Articular chondrocyte of knee joint (primary cell): ENCODE data around the gene SPIN2A. TPM values are rescaled to one million over a fixed set of nuclear protein-coding genes. Genes with fewer than 3 reads are reported as not detected.

Experiments
- total RNA-seq: library from RNA; depleted of rRNA; stranded (reverse); fragments of >200 nt; gene quantifications from 2 replicates; pipeline ENCODE4 v1.2.3, GENCODE V29; 2012

SPIN2A gene
- total RNA-seq = 0.52 and 0.54 TPM in 2 replicates

DNA sequence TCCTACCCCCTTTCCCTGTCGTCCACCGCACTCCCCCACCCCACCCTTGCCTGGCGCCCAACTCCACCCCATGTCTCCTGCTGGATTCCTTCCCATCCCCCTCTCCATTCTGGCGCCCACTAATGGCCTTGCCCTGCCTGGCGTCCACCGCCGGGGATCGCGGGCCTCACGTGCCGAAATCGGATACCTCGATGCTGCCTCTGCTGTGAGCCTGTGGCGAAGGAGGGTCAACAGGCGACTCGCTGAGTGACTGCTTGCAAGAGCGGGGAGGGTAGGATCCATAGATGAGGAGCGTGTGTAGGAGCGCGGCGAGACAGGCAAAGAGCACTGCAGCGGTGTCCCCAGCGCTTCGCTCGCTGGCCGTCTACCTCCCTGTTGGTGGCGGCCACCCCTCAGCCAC lies at the start of gene SPIN2A:
Gene SPIN2A (minus strand): TSS at position 325 of the 400 bp plus-strand sequence. CDS start 800 bp downstream, outside the sequence.

DNA sequence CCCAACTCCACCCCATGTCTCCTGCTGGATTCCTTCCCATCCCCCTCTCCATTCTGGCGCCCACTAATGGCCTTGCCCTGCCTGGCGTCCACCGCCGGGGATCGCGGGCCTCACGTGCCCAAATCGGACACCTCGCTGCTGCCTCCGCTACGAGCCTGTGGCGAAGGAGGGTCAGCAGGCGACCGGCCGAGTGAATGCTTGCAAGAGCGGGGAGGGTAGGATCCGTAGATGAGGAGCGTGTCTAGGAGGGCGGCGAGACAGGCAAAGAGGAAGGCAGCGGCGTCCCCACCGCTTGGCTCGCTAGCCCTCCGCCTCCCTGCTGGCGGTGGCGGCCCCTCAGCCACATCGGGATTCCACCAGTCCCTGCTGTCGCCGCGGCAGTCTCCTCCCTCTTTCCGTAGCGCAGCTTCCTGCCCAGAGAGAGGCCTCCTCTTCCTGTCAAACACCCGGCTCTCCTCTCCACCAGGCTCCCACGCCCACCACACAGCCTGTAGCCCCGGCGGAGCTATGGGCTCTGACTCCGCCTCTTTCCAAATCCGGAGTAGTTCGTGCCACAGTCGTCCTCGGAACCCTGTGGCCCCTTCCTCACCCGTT lies 15.9 kb downstream of the SPIN2A start, which contains the start of gene SPIN2B:
Gene SPIN2B (minus strand): TSS at position 387 of the 594 bp plus-strand sequence.

Other genes starting within 250 kb of the SPIN2A start
- 10.3 and 11.1 TPM in 2 replicates for gene SPIN3, start 141.9 kb downstream of the SPIN2A start, total RNA-seq
- 6.8 and 8.0 TPM in 2 replicates for gene SPIN2B, start 15.8 kb downstream of the SPIN2A start, total RNA-seq
- 0.13 and 0.22 TPM in 2 replicates for gene FAAH2, start 149.3 kb upstream of the SPIN2A start, total RNA-seq